Activated CD8-positive, alpha-beta memory T cell treated with anti-CD3 and anti-CD28 coated beads, Interleukin-2, amount 10 ng/mL, durations not matched to agents 7 days and 5 days (primary cell): ENCODE results near the gene COL4A3. TPM values are rescaled to one million over a fixed set of nuclear protein-coding genes. Genes with fewer than 3 reads are reported as not detected.

Experiments used
- ATAC-seq: fragments of 150-1000 bp; cut with Tn5 transposase; one replicate; pipeline ENCODE4 v1.10.0; 2021; ENCODE audit warnings: moderate library complexity
- CTCF ChIA-PET: fragments of 350-600 bp; sonication (Branson Sonifier 250); formaldehyde crosslinking; loops from one replicate; lab custom pipeline; 2021; ENCODE audit warnings: antibody characterized with exemption; lab: Charles Lee
- DNase-seq: peaks from one replicate; pipeline ENCODE4 v3.0.0-alpha.2; 2020
- H3K27ac Mint-ChIP-seq: one replicate; pipeline ENCODE4 v1.8.0; 2021; ENCODE audit warnings: mild to moderate bottlenecking, mixed read lengths
- H3K27me3 Mint-ChIP-seq: one replicate; pipeline ENCODE4 v1.8.0; 2021; ENCODE audit warnings: mixed read lengths
- H3K36me3 Mint-ChIP-seq: one replicate; pipeline ENCODE4 v1.8.0; 2021; ENCODE audit warnings: mild to moderate bottlenecking, mixed read lengths
- H3K4me1 Mint-ChIP-seq: one replicate; pipeline ENCODE4 v1.8.0; 2021; ENCODE audit warnings: mixed read lengths
- H3K4me3 Mint-ChIP-seq: one replicate; pipeline ENCODE4 v1.8.0; 2021; ENCODE audit warnings: mild to moderate bottlenecking, moderate library complexity, mixed read lengths
- H3K9me3 Mint-ChIP-seq: one replicate; pipeline ENCODE4 v1.8.0; 2022; ENCODE audit warnings: low read depth, mixed read lengths
- total RNA-seq, 2 experiments: library from RNA; stranded (reverse); gene quantifications; one replicate each; pipeline ENCODE4 v1.2.3, GENCODE V29; 2021

Gene COL4A3
- total RNA-seq, 2 experiments from 2014 or later: not detected

DNA sequence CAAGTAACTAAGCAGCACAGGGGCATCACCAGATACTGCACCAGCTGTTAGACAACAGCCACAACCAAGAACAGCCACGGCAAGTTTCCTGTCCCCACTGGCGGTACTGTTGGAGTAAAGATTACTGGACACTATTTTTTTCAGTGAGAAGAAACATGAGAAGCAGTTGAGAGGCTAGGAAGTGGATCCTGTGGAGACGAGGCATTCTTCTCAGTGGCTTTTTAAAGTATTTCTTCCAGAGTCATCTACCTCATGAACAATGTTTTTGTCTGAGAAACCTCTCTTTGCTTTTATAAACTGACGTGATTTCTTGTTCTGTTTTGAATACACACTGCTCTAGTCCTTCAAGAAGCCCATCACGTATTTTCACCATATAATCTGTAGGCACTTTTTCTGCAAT lies 195.9 kb downstream of the COL4A3 start:
- H3K36me3 Mint-ChIP-seq: peaks cover 17% of the 10 kb centered on the region
- DNase-seq (no peak), ATAC-seq (no peak)
- CTCF ChIA-PET: no interaction called here
- H3K4me1 Mint-ChIP-seq: no peaks in the 10 kb centered on the region
- H3K9me3 Mint-ChIP-seq: no peaks in the 10 kb centered on the region
- H3K27me3 Mint-ChIP-seq: no peaks in the 10 kb centered on the region
- no peak overlapping the region for H3K27ac Mint-ChIP-seq
- H3K4me3 Mint-ChIP-seq: no peak overlapping the region

DNA sequence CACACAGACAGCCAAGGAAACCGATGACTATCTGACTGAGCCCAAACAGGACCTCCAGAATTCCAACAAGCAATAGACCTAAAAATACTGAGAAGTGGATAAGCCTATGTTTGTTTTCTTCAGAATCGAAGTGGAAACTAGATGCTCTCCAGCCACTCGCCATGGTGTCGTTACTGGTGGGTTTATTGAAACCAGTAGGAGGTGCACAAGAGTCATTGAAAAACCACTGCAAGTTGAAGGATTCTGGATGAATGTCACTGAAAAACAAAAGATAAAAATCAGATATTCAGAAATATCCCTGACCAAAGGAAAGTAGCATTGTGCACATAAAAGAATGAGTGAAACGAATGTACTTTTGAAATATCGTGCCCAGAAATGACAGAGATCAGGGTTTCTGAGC lies 199.3 kb downstream of the COL4A3 start:
- Mint-ChIP-seq H3K36me3 (peaks cover 9% of the 10 kb centered on the region), H3K27ac (no peak overlapping the region), H3K9me3 (no peaks in the 10 kb centered on the region)

More for the DNA sequence above, 199.3 kb downstream of the COL4A3 start:
- ATAC-seq: no peak
- CTCF ChIA-PET: no interaction called here
- no peak for DNase-seq
- no peaks in the 10 kb centered on the region for H3K4me1 Mint-ChIP-seq
- H3K4me3 Mint-ChIP-seq: no peak overlapping the region
- H3K27me3 Mint-ChIP-seq: peaks cover under 1% of the 10 kb centered on the region

Other genes with a start within 250 kb of the COL4A3 start
- not detected for gene COL4A4, start 419 bp upstream of the COL4A3 start, total RNA-seq
- 10 to 100 TPM; 63.7 to 70.6 TPM for gene MFF, start 160.6 kb downstream of the COL4A3 start, total RNA-seq
- gene TM4SF20, start 214.7 kb downstream of the COL4A3 start, total RNA-seq: not detected
- not detected for gene SCYGR1, start 223.3 kb downstream of the COL4A3 start, total RNA-seq